ENCODE data around the gene INS.

DNA sequence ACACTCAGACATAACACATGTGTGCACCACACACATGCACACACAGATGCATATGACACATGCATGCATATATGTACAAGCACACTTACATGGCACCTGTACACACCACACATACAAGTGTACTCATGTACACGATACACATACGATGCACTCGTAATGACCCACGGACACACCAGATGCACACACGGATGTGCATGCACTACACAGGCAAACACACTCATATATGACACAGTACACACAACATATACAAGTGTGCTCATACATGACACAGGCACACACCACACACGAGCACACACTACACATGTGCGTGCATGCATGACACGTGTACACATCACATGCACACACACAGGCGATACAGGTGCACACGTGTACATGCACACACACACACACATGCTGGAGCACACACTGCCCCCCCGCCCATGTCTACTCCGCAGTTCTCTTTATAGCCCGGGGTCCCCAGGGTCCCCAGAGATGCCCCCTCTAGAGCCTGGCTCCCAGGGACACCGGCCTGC, 15.4 kb upstream of the INS start:
- TF ChIP-seq, protein P1, sequence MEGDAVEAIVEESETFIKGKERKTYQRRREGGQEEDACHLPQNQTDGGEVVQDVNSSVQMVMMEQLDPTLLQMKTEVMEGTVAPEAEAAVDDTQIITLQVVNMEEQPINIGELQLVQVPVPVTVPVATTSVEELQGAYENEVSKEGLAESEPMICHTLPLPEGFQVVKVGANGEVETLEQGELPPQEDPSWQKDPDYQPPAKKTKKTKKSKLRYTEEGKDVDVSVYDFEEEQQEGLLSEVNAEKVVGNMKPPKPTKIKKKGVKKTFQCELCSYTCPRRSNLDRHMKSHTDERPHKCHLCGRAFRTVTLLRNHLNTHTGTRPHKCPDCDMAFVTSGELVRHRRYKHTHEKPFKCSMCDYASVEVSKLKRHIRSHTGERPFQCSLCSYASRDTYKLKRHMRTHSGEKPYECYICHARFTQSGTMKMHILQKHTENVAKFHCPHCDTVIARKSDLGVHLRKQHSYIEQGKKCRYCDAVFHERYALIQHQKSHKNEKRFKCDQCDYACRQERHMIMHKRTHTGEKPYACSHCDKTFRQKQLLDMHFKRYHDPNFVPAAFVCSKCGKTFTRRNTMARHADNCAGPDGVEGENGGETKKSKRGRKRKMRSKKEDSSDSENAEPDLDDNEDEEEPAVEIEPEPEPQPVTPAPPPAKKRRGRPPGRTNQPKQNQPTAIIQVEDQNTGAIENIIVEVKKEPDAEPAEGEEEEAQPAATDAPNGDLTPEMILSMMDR (IDR thresholded peaks at IDR 0.05): no peak
- no peak for TF ChIP-seq POLR2A (IDR thresholded peaks at IDR 0.05)

Measured in esophagus squamous epithelium (tissue), 4 donors.